HG02678 (cell line): ENCODE results near the gene ABHD14A.

ENCODE experiments used
- ATAC-seq: cut with Tn5 transposase; IDR thresholded peaks from one replicate; pipeline ENCODE4 v1.9.1; 2021; ENCODE audit warnings: mild to moderate bottlenecking, moderate library complexity; ENCODE audit not compliant: unreplicated experiment

Gene ABHD14A

DNA sequence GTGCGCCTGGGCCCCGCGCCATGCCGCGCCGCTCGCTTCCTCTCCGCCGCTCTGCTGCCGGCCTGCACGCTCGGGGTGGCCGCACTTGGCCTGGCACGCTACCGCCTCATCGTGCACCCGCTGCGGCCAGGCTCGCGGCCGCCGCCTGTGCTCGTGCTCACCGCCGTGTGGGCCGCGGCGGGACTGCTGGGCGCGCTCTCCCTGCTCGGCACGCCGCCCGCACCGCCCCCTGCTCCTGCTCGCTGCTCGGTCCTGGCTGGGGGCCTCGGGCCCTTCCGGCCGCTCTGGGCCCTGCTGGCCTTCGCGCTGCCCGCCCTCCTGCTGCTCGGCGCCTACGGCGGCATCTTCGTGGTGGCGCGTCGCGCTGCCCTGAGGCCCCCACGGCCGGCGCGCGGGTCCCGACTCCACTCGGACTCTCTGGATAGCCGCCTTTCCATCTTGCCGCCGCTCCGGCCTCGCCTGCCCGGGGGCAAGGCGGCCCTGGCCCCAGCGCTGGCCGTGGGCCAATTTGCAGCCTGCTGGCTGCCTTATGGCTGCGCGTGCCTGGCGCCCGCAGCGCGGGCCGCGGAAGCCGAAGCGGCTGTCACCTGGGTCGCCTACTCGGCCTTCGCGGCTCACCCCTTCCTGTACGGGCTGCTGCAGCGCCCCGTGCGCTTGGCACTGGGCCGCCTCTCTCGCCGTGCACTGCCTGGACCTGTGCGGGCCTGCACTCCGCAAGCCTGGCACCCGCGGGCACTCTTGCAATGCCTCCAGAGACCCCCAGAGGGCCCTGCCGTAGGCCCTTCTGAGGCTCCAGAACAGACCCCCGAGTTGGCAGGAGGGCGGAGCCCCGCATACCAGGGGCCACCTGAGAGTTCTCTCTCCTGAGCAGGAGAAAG, 18.7 kb upstream of the ABHD14A start:
- peak; percentile 62 for ATAC-seq

DNA sequence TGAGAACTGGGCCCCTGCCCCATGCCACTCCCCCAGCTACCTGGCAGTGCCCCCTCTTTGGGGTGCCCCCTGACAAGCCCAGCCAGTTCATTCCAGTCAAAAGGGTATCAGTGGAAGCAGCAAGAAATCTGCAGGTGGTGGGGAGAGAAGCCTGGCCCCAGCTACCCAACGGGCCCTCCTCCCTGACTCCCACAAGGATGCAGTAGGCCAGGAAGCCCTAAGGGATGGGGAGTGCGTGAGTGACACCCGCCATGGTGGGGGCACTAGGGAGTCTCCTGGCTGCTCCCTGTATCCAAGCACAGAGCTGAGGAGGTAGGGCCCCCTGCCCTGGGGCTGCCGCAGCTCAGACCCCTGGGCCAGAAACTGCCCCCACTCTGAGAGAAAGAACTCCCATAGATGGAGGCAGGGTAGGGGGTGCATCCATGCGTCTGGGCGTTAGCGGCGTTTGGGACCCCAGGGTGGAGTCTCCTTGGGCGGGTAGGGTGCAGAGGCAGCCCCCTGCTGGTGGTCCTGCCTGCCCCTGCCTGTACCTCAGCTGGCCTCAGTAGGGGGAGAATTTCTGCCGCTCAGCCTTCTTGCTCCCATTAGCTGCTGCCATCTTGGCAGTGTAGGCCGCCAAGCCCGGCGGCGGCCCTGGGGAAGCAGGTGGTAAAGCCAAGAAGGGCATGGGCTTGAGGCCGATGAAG, 17.2 kb upstream of the ABHD14A start:
- no peak for ATAC-seq

DNA sequence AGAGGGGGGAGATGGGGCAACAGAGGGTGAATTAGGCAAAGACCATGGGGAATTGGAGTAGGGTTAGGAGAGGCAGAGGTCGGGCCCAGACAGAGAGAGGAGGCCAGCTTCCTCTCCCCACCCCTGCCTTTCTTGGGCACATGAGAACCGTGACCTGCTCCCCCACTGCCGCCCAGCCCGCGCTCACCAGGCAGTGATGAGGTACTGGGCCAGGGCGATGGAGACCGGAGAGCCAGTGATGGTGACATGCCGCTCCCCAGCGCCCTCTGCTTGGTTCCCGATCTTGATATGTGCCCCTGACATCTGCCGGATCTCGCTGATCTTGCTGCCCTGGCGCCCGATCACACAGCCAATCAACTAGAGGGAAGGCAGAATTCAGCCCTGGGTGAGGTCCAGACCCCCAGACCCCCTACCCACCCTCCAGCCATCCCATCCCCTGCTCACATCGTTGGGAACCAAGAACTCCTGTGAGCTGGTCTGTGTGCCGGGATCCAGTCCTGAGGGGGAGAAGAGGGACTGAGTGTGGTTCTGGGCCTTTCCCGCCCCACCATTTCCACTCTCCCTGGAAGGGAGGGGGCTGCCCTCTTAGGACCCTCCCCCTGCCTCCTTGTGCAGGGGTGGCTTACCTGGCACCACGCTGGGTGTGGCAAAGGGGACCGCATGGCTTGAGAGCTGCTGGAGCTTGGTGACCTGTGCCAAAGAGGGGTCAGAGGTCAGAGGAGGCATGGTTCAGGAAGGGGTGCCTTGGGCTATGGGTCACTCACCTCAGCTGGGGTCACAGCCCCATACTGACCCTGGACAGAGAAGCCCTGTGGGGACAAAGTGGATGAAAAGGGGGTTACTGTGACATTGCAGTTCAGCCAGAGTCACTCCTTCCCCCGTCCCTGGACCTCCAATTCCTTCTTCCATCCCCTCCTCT, 16.0 kb upstream of the ABHD14A start:
- no peak for ATAC-seq

DNA sequence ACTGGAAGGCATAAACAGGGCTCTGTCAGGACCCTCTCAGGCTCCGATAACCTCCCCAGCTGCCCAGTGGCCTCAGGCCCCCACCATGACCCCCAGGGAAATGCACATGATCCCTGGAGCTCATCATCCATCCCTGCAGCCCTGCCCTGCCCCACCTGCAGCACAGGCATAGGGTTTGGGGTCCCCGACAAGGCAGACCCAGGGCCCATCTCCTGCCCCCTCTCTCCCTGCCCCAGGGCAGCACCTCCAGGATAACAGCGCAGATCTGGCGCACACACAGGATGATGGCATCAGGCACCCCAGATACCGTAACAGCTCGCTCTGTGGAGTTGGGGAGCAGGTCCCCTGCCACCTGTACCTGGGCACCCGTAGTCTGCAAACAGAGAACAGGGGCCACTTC, 15.2 kb upstream of the ABHD14A start:
- no peak for ATAC-seq

DNA sequence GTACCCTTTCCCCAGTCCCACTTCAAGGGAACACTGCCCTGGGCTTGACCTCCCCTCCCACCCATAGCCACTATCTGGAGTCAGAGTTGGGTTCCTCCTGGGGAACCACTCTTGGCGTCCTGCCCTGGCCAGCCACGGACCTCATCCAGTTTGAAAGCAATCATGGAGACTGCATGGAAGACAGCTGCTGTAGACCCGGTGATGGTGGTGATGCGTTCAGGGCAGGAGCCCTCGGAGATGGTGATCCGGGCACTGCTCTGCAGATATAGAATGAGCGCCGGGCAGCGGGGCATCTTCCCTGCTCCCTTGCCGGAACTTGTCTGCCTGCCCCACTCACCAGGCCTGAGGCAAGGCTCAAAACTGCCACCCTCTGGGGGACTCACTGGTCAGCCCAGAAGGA, 14.5 kb upstream of the ABHD14A start:
- ATAC-seq = no peak

DNA sequence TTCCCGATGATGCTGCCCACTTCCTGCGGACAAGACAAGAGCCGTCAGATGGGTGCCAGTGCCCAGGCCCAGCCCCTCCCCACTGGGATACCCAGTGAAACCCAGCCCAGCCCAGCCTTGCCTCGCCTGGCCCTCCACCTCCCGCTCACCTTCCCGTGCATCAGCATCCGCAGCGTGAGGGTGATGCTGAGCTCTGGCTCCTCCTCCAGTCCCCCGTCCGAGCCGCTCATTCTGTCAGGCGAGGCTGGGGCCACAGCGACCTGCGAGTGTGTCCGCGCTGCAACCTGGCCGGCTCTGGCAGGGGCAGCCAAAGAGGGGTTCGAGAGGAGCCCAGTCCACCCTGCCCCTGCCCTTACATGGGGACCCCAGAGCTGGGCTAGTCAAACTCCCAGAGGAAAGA, 13.9 kb upstream of the ABHD14A start:
- no peak for ATAC-seq

DNA sequence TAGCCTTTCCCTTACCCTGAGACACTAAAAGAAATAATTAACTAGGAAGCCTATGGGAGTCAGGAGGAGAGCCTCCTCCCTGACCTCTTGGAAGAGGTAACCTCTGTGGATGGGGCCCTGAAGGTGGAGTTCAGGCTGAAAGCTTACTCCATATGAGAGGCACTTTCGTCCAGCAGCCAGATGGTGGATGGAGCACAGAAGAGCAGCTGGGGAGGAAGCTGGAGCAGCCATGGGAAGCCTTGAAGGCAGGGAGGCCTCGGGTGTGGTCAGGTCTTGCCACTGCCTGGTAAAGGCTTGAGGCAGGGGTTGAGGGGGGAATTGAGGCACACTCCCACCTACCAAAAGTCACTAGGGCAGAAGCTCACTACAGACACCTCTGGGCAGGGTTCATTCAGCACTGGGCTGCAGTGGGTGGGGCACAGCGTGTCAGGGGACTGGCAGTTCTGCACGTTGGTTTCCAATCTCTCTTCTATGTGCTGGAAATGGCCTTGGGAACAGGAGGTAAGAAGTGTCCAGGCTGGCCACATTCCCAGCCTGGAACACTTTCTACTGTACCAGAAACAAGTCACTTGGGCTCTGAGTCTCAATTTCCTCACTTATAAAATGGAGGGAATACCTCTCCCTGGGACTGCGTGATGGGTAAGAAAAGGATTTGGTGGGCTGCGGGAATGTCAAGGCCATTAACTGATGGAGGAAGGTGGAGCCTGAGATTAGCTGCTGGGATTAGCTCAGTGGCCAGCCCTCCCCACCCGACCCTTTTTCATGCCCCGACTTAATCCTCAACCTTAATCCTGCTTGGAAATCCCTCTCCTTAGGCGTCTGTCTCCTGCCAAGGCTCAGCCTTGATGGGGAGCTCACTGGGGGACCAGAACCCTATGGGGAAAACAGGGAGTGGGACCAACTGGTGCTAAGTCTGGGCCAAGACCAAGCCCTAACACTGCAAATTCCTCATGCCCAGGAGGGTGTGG, 13.0 kb upstream of the ABHD14A start:
- no peak for ATAC-seq

DNA sequence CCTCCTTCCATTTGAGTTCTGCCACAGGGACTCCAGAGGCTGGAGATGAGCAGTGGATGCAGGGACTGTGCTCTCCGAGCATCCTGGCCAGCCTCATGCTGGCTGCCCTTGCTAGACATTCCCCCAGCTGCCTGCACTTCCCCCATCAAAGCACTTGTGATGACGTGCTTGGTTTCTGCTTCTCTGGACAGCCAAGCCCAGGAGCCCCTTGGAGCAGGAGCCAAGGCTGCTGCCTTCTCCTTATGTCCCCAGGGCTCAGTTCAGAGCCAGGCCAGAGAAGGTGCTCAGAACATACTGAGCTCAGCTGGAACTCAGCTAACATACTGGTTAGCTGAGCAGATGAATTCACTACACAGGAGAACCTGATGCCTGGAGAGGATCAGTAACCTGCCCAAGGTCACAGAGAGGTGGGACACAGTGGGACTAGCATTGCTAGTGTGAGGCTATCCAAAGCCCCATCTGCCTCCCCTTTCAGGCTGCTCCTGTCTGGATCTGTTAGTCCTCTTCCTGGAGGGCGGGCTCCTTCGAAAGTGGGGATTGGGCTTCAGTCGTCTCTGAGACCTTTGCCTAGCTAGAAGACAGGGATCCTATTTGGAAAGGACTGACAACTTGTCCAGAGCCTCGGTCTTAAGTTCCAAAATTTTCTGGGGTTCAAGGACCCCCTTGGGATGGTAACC, 11.9 kb upstream of the ABHD14A start:
- ATAC-seq = no peak

DNA sequence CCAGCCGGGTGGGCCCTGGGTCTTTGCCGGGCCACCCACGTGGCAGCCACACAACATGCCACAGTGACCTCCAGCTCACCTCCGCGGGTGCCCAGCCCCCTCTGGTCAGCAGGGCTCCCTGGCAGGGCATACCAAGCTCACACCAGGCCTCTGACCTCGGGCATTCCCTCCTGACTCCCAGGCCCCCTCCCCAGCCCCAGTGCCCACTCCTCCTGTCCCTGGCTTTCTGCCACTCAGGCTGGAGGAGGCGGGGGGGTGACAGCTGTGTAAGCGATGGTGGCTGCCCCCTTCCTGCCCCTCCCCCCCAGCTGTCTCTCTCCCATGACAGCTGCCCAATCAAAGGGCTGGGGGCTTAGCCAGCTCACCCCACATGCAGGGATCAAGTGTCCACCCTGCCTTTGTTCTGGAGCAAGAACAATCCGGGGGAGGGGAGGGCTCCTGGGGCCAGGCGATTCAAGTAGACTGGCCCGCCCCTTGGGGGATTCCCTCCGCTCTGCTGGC, 10.9 kb upstream of the ABHD14A start:
- ATAC-seq = no peak

DNA sequence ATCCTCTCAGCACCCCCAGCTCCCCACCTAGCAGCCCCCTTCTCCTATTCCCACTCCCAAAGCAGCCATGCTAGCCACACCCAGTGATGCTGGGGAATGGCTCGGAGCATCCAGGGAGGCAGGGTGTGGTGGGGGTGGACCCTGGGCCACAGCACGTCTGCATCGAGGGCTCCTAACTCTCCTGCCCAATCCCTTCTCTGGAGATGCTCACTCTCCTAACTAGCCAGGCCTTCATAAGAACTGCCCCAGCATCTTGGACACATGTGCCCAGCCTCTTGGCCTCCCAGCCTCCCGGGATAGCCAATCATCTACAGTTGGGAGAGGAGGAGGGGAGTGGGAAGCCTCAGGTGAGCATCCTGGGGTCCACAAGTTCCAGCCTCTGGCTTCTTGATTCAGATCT, 10.3 kb upstream of the ABHD14A start:
- no peak for ATAC-seq

DNA sequence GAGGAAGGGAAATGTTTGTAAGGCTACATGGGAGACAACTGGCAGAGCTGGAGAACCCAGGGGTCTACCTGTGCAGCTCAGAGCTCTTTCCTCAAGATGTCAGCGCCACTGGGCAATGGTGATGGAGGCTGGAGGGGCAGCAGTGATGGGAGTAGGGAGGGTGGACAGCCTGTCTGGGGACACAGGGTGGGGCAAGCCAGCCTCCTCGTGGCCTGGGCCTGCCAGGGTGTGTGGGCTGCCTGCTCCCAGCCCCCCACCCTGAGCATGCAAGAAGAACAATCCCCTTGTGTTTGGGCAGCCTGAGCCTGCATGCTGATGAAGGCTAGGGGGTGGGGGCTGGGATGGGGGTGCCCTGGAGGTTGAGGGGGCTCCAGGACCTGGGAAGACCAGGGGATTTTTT, 8.8 kb upstream of the ABHD14A start:
- ATAC-seq = no peak

DNA sequence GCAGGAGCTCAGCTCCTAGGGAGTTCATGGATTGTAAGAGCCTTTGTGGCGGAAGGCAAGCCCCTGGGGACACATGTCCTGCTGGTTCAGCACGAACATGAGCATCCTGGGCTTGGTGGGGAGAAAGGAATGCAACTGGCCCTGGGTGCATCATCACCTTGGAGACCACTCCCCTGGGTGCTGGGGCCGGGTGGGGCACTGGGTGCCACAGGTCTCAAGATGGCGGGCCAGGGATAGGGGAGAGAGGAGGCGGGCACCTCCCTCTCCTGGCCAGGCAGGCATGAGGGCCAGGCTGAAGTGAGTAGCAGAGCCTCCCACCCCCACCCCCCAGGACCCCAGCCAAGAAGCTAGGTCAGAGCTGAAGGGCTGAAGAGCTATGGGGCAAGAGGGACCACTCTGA, 8.4 kb upstream of the ABHD14A start:
- no peak for ATAC-seq

DNA sequence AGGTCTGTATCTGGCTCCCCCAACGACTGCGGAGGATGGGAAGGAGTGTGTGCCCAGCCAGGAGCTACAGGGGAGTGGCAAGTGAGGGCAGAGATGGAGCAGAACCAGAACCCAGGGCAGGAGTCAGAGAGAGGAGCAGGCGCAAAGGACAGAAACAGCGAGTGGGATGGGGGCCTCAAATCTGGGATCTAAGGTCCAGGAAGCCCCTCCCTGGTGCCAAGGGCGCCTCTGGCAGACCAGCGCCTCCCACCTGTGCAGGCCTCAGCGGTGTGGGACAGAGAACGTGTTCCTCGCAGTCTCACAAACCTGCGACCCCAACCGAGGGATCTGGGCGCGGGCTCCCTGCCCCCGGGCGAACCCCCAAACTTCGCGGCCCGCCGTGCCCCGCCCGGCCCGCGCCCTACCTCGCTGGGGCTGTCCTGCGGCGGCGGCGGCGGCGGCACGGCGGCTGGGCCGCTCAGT, 7.9 kb upstream of the ABHD14A start:
- ATAC-seq = peak; percentile 38

DNA sequence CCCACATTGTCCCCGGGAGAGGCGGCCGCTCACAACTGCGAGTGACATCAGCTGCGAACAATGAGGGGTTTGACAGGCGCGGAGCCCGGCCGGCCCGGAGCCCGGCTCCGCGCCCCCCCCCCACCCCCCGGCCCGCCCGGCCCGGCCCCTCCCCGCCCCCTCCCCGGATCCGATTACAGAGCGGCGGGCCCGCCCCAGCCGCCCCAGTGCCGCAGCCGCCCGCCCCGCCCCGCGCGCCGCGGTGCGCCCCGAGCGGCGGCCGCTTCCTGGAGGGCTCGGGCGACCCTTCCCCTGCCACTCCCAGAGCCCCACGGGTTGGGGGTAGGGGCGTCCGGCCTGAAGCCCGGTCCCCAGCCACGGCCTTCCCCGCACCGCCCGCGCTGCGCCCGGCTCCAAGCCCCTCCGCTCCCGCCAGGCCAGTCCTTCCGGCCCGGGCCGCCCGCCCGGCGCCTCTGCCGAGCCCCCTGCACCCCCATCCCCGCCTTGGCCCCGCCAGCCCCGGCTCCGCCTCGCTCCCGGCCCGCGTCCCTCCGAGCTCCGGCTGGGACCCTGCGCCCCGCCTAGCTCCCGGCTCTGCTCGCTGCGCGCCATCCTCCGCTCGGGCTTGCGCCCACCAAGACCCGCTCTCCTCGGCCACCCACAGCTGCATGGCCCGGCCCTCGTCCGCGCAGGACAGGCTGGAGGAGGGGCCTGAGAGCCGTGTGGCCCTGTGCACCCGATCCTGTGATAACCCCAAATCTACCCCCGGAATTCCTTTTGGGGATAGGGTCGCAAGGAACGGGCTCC, 7.3 kb upstream of the ABHD14A start, which contains the start of gene PCBP4:
Gene PCBP4 (minus strand): TSS at position 71 of the 786 bp plus-strand sequence. CDS start 6,214 bp downstream, outside the sequence.
- peak; percentile 57 for ATAC-seq

DNA sequence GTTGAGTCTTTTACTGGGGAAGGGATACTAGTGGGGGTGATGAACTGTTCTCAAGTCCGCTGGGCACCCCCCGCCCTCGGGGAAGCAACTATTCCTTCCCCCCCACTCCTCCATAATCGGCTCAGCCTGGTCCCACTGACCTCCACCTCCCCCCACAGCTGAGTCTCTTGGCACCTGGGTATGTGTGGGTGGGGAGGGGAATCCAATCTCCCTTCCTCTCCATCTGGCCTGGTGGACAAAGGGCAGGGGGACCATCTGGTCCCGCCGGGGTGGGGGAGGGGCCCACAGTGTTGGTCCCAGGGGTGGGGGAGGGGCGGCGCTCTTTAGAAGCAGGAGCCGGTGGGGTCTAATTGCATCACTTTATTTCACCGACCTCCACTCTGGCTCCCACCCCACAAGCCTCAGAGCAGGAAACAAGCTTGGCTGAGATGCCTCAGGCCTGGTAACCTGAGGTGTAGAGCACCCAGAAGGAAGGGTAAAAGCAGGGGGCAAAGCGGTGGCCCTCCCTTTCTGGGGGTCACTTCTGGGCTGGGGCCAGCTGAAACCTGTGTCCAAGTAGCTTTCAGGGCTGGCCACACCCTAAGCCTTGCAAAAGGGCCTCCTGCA, 6.6 kb upstream of the ABHD14A start:
- ATAC-seq = no peak

DNA sequence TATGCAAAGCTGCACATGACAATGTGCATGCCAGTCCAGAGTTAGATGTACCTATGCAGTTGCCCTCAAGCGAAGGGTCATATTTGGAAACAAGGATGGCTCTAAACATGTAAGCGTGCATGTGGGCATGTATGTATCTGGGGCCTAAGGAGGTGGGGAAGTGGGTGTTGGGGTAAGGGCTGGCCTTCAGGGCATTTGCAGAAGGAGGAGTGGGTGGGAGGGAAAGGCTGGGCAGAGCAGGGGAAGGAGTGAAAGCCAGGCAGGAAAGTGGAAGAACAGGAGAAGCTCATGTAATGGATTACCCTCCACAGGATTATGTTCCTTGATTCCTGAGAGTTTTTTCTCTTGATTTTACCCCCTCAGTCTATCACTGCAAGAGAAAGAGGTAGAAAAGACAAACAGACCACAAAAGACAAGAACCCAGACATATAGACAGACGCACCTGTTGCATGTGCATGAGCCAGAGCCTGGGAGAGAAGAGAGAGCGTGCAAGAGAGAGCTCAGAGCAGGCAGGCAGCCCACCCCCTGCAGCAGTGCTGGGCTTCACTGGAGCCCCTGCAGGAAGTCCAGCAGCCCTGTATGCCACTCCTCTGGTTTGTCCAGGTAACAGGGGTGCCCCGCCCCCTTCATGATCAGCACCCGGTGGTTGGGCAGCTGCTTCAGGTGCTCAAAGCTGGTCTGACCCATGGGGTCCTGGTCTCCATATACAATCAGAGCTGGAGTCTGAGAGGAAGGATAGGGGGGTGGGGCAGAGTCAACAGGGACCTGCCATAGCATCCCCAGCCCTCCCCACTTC, 5.8 kb upstream of the ABHD14A start:
- ATAC-seq = no peak

DNA sequence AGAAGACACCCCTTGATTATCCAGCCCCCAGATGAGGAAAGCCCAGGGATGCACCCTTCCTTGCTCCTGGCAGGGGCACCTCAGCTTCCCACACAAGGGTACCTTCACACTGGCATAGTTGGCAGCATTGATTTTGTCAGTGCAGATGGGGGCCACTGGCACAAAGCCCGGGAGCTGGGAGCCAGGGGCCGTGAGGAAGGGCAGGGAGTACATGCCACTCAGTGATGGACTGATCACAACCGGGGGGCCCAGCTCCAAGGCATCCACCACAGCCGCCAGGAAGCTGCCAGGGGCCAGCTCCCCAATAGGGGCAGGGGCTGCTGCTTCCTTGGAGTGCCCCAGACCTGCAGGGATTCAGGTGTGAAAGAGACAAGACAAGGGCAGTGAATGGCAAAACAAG, 5.0 kb upstream of the ABHD14A start:
- ATAC-seq = no peak
